Kidney (tissue), 14 donors: ENCODE data around the gene CAMKMT. TPM values are rescaled to one million over a fixed set of nuclear protein-coding genes. Genes with fewer than 3 reads are reported as not detected.

Source experiments
- DNase-seq, 5 donors: peaks; one replicate each; pipeline ENCODE4 v3.0.0-alpha.2; 2013 to 2020
- FAIRE-seq: peaks from 2 replicates; lab custom pipeline; 2012; peaks lifted over from hg19 to GRCh38; lab: Jason Lieb, UNC
- H3K27ac ChIP-seq, 2 donors: one replicate each; pipeline ENCODE4 v1.7.0; 2013; ENCODE audit warnings: low read depth in 2 of 2, low read length in 2 of 2, inconsistent platforms in 1 of 2
- H3K27me3 ChIP-seq: one replicate; pipeline ENCODE4 v1.7.1; 2013; ENCODE audit warnings: low read length, inconsistent platforms; ENCODE audit not compliant: control insufficient read depth, insufficient read depth
- H3K36me3 ChIP-seq, 3 donors: one replicate each; pipeline versions ENCODE4 v1.7.0 to v1.7.1; 2013; ENCODE audit warnings: low read length in 3 of 3, control low read depth in 1 of 3, inconsistent platforms in 1 of 3; ENCODE audit not compliant: insufficient read depth in 3 of 3, control insufficient read depth in 2 of 3
- H3K4me1 ChIP-seq, 3 donors: one replicate each; pipeline versions ENCODE4 v1.7.0 to v1.7.1; 2013; ENCODE audit warnings: low read length in 3 of 3, inconsistent platforms in 1 of 3, low read depth in 1 of 3; ENCODE audit not compliant: control insufficient read depth in 2 of 3, insufficient read depth in 2 of 3
- H3K4me3 ChIP-seq, 3 donors: one replicate each; pipeline versions ENCODE4 v1.7.0 to v1.8.1; 2013; ENCODE audit warnings: low read length in 3 of 3, control low read depth in 1 of 3, inconsistent platforms in 1 of 3
- H3K9ac ChIP-seq, 3 donors: one replicate each; pipeline versions ENCODE4 v1.7.0 to v1.7.1; 2013; ENCODE audit warnings: low read length in 3 of 3, control low read depth in 1 of 3, inconsistent platforms in 1 of 3
- H3K9me3 ChIP-seq, 3 donors: one replicate each; pipeline versions ENCODE4 v1.7.0 to v1.7.1; 2013; ENCODE audit warnings: low read length in 3 of 3, control low read depth in 1 of 3, inconsistent platforms in 1 of 3; ENCODE audit not compliant: control insufficient read depth in 2 of 3, insufficient read depth in 1 of 3
- intact Hi-C: fragments of 100-400 bp; cut with DNase I; formaldehyde crosslinking; loops from one replicate; pipeline ENCODE4 v1.11.1; 2022
- polyA plus RNA-seq: library from polyadenylated mRNA; stranded (reverse); fragments of 350-450 nt; fragmentation: Illumina TruSeq; extraction: RNeasy Lipid Tissue Mini Kit (QIAGEN cat#74804); gene quantifications from one replicate; pipeline ENCODE4 v1.2.3, GENCODE V29; 2014; ENCODE audit warnings: low read depth, low replicate concordance; ENCODE audit not compliant: insufficient read depth
- total RNA-seq: library from RNA; stranded (reverse); fragmentation: NEBNext Ultra II Directional; extraction: Animal tissue kit (Norgen Biotek cat#: 25700); gene quantifications from one replicate; pipeline ENCODE4 v1.2.1, GENCODE V29; 2021
- TF ChIP-seq, protein P1 (sequence below): IDR thresholded peaks from 3 replicates; pipeline ENCODE4 v1.5.1; 2012; ENCODE audit warnings: mild to moderate bottlenecking, moderate library complexity, borderline replicate concordance; ENCODE audit not compliant: insufficient read depth; ENCODE audit errors: extremely low read depth
- donor health status: control.
- donor health status: control.
- donor health status: control.
- donor health status: control.
- donor health status: control.
- donor health status: DM: yes; HTN: yes; CAD: no.
- donor health status: Normal renal cell carcinoma (clear cell type).

Gene CAMKMT
- total and polyA plus RNA-seq, 2 donors from 2014 or later = 9.9 to 14.5 TPM

DNA sequence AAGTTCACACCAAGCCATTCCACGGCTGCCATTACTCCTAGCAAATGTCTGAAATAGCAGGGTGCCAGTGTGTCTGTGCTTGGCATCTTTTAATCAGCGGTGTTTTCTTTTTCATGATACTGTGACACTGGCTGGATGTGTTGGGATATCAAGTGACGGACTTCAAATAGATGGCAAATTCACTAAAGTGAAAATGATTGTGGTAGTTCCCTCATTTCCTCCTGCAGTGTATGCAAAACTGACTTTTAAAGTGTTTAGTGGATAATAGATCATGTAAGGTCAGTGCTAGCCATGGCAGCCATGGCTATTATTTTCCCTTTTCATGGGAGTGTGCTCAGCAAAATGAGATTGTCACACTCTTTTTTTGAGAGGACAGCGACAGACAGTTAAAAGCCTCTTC is 318.2 kb downstream of the CAMKMT start:
- Histone ChIP-seq H3K27ac (no peak overlapping the region), H3K27me3 (no peaks in the 10 kb centered on the region), H3K36me3 (no peaks in the 10 kb centered on the region), H3K9ac (no peak overlapping the region), H3K9me3 (no peaks in the 10 kb centered on the region), H3K4me3 (no peak overlapping the region), H3K4me1 (no peaks in the 10 kb centered on the region)
- TF ChIP-seq, protein P1, sequence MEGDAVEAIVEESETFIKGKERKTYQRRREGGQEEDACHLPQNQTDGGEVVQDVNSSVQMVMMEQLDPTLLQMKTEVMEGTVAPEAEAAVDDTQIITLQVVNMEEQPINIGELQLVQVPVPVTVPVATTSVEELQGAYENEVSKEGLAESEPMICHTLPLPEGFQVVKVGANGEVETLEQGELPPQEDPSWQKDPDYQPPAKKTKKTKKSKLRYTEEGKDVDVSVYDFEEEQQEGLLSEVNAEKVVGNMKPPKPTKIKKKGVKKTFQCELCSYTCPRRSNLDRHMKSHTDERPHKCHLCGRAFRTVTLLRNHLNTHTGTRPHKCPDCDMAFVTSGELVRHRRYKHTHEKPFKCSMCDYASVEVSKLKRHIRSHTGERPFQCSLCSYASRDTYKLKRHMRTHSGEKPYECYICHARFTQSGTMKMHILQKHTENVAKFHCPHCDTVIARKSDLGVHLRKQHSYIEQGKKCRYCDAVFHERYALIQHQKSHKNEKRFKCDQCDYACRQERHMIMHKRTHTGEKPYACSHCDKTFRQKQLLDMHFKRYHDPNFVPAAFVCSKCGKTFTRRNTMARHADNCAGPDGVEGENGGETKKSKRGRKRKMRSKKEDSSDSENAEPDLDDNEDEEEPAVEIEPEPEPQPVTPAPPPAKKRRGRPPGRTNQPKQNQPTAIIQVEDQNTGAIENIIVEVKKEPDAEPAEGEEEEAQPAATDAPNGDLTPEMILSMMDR = no peak
- intact Hi-C loops = no loop called here
- DNase-seq = peak in 3 of 5 donors; percentile 33 to 80 (median 72)
- no peak for FAIRE-seq

DNA sequence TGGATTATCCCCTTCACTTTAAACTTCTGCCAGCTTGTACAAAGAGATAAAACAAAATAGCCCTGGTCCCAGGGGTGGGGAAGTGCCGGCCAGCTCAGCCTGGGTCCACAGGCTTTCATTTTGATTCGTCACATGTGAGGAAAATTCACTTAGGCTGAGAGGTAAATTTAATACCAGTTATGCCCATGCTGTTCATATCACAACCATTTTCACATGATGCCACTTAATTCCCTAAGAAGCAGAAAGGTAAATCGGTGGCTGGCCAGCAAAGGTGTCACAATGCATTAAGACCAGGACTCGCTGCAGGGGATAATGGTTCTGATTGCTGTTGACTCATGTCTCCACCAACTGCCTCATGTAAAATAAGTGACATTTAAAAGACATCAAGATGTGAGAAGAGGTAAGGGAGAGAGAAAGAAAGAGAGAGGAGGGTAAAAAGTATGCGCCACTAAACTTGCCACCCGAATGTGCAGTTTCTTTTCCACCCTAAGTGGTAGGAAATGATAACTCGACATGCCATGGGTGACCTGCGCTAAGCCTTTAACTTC is 318.8 kb downstream of the CAMKMT start:
- Histone ChIP-seq H3K27me3 (no peaks in the 10 kb centered on the region), H3K9ac (no peak overlapping the region), H3K9me3 (no peaks in the 10 kb centered on the region), H3K27ac (no peak overlapping the region), H3K36me3 (no peaks in the 10 kb centered on the region), H3K4me1 (no peaks in the 10 kb centered on the region), H3K4me3 (no peak overlapping the region)
- FAIRE-seq (no peak), DNase-seq (no peak)
- TF ChIP-seq, protein P1 = no peak
- intact Hi-C loops = no loop called here

DNA sequence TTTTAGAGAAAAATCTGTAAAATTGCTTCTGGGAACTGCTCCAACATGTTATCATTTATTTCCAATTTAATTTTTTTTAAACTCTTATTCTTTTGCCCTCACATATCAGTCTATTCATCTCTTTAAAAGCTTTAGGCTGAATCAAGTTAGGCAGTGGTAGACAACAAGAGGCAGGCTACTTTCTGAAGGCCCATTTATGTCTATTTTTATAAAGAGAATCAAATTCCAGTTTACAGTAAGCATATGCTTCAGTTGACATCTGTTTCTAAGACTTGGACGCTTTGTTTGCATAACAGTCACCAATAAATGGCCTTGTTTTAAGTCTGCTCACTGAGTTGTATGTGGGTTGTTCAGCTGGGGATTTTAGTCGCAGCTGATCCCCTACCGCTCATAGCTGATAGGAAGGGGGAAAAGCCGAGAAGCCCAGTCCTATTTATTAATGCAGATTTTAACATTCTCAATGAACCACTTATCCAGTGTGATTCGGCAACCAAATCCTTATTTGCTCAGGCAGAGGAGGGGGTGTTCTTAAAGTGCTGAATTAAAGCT is 319.3 kb downstream of the CAMKMT start:
- H3K27ac ChIP-seq = no peak overlapping the region
- intact Hi-C loops = no loop called here
- H3K36me3 ChIP-seq = no peaks in the 10 kb centered on the region
- TF ChIP-seq, protein P1 = no peak
- no peaks in the 10 kb centered on the region for H3K4me1 ChIP-seq
- DNase-seq = peak in 2 of 5 donors; percentile 5 to 29
- no peak overlapping the region for H3K4me3 ChIP-seq
- no peaks in the 10 kb centered on the region for H3K27me3 ChIP-seq
- H3K9ac ChIP-seq = no peak overlapping the region
- no peak for FAIRE-seq
- no peaks in the 10 kb centered on the region for H3K9me3 ChIP-seq
